ACC112 (cell line): ENCODE measurements around the gene KDM6B.
"Not testable (repeated sequence)": the region's sequence is repeated elsewhere in the genome, so short reads cannot be mapped to it uniquely, and the experiment has no call there.

ENCODE experiments used
- H2AFZ ChIP-seq: fragments of 200-600 bp; sonication (generic); one replicate; pipeline ENCODE4 v1.6.0; 2017; ENCODE audit warnings: antibody characterized with exemption, low read length; ENCODE audit not compliant: unreplicated experiment
- H3K27ac ChIP-seq: fragments of 200-600 bp; sonication (generic); 2 replicates; pipeline ENCODE4 v1.5.1; 2014; ENCODE audit warnings: low read depth, mild to moderate bottlenecking, antibody characterized with exemption, low read length, moderate library complexity
- H3K27me3 ChIP-seq: fragments of 200-600 bp; sonication (generic); 2 replicates; pipeline ENCODE4 v1.6.1; 2014; ENCODE audit warnings: mild to moderate bottlenecking, antibody characterized with exemption, low read length, moderate library complexity, mixed read lengths; ENCODE audit not compliant: insufficient read depth
- H3K36me3 ChIP-seq: fragments of 200-600 bp; sonication (generic); 2 replicates; pipeline ENCODE4 v1.6.1; 2016; ENCODE audit warnings: mild to moderate bottlenecking, antibody characterized with exemption, low read length, moderate library complexity, mixed read lengths; ENCODE audit not compliant: insufficient read depth
- H3K4me1 ChIP-seq: fragments of 200-600 bp; sonication (generic); one replicate; pipeline ENCODE4 v1.6.1; 2016; ENCODE audit warnings: low read length, mixed read lengths; ENCODE audit not compliant: insufficient read depth, unreplicated experiment, control insufficient read depth
- H3K4me3 ChIP-seq: fragments of 200-600 bp; sonication (generic); 2 replicates; pipeline ENCODE4 v1.5.1; 2014; ENCODE audit warnings: mild to moderate bottlenecking, low read depth, low read length
- H3K79me2 ChIP-seq: fragments of 200-600 bp; sonication (generic); one replicate; pipeline ENCODE4 v1.6.0; 2016; ENCODE audit warnings: low read length; ENCODE audit not compliant: control insufficient read depth, unreplicated experiment, insufficient read depth

The KDM6B gene

DNA sequence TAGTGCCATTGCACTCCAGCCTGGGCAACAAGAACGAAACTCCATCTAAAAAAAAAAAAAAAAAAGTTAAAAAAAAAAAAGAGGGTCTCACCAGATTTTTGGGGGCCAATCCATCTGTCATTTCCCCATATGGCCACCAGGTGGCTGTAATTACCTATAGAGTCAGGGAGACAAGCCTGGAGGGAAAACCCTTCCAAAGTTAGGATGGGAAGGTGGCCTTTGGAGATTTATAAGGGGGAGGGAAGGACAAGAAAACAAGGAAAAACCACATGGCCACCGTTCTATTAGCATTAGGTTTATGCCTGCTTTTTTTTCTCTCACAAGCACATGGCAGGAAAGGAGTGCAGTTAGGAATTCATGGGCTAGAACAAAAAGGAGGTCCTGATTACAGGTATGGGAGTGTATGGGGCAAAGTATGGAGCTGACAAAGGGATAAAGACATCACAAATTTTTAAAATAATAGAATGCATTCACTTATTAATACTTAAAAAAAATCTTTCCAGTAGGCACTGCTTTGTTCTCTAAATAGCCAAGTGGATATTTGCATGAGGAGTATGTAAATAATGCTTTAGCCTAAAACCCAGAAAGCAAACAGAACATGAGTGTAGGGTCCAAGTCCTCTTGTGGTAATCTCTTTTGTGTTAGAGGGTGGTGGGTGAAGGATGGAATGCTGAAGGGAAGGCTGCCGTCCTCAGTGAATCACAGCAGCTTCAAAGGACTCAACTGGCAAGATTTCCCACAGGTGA lies 28.8 kb downstream of the KDM6B start:
- H3K4me1 ChIP-seq = peaks cover 12% of the 10 kb centered on the region
- H3K4me3 ChIP-seq = no peak overlapping the region
- no peaks in the 10 kb centered on the region for H3K27me3 ChIP-seq
- no peak overlapping the region for H3K27ac ChIP-seq
- H3K36me3 ChIP-seq = peaks cover 17% of the 10 kb centered on the region
- H2AFZ ChIP-seq = no peak overlapping the region
- H3K79me2 ChIP-seq = peaks cover 12% of the 10 kb centered on the region

DNA sequence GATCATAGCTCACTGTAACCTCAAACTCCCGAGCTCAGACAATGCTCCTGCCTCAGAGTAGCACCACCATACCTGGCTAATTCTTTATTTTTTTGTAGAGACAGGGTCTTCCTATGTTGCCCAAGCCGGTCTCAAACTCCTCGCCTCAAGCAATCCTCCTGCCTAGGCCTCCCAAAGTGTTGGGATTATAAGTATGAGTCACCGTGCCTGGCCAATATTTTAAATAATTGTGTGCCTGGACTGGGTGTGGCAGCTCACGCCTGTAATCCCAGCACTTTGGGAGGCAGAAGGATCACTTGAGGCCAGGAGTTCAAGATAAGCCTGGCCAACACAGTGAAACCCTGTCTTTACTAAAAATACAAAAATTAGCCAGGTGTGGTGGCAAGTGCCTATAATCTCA lies 30.4 kb downstream of the KDM6B start:
- H3K27ac ChIP-seq, H3K4me1 ChIP-seq, H3K4me3 ChIP-seq, H3K79me2 ChIP-seq, H2AFZ ChIP-seq, H3K27me3 ChIP-seq: not testable (repeated sequence)
- peaks cover 23% of the 10 kb centered on the region for H3K36me3 ChIP-seq

DNA sequence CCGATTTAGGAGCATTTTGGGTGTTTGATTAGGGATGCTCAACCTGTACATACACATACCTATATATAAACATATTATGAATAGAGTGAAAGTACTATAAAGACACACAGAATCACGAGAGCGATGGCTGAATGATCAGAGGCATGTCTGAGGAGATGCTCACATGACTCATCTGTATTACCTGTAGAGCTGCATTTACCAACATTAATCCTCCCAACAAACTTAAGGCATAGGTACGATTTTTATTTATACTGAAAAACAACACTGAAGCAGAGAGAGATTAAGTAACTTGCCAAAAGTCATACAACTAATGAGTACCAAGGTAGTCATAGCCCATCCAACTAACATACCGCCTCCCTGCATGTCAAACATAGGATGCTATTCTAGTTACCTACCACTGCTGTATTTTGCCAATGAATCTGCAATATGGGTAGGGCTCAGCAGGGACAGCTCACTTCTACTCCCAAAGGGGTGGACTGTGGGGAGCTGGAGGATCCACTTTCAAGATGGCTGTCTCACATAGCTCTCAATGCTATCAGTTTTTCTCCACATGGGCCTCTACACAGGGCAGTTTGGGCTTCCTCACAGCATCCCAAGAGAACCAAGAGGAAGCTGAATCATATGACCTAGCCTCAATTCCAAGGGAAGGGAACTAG lies 31.1 kb downstream of the KDM6B start:
- H3K36me3 ChIP-seq = peaks cover 23% of the 10 kb centered on the region
- no peaks in the 10 kb centered on the region for H3K79me2 ChIP-seq
- no peak overlapping the region for H3K27ac ChIP-seq
- H3K27me3 ChIP-seq = no peaks in the 10 kb centered on the region
- no peak overlapping the region for H2AFZ ChIP-seq
- H3K4me1 ChIP-seq = peaks cover 4% of the 10 kb centered on the region
- H3K4me3 ChIP-seq = no peak overlapping the region

DNA sequence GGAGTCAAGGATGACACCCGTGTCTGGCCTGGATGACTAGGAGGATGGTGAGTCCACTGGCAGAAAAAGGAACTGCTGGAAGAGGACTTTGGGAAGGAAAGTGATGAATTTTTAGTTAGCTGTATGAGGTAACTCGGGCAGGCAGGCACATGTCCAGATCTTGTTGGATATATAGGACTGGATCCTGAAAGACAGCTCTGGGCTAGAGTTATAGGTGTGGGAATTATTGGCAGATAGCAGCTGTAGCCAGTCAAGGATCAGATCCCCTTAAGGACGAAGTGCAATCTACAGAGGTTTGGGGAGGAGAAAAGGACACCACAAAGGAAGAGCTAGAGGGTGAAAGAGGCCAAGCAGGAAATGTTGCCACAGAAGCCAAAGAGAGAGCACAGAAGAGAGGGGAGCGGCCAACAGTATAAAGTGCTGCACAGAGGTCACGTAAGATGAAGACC lies 33.9 kb downstream of the KDM6B start:
- H3K27ac ChIP-seq = no peak overlapping the region
- no peak overlapping the region for H3K4me3 ChIP-seq
- H3K79me2 ChIP-seq = no peaks in the 10 kb centered on the region
- peaks cover 27% of the 10 kb centered on the region for H3K36me3 ChIP-seq
- H2AFZ ChIP-seq = no peak overlapping the region
- H3K4me1 ChIP-seq = peaks cover 4% of the 10 kb centered on the region
- no peaks in the 10 kb centered on the region for H3K27me3 ChIP-seq

DNA sequence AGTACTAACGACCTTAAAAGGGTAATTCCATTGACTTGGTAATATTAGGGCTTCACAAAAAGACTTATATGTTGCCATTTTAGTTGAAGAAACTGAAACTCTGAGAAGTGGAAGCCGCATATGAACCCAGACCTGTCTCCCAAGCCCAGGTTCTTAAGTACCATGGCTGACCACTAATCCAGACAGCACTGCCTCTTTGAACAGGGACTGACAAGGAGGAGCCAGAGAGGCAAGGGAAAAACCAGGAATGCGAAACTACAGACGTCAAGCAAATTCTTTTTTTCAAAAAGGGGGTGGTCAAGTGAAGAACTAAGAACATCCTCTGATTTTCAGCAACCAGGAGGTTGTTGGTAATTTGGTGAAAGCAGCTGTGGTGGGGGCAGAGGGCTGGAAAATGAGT lies 39.0 kb downstream of the KDM6B start:
- no peaks in the 10 kb centered on the region for H3K27me3 ChIP-seq
- H3K4me3 ChIP-seq = no peak overlapping the region
- peaks cover 10% of the 10 kb centered on the region for H3K36me3 ChIP-seq
- H3K27ac ChIP-seq = no peak overlapping the region
- no peak overlapping the region for H2AFZ ChIP-seq
- no peaks in the 10 kb centered on the region for H3K4me1 ChIP-seq
- no peaks in the 10 kb centered on the region for H3K79me2 ChIP-seq

DNA sequence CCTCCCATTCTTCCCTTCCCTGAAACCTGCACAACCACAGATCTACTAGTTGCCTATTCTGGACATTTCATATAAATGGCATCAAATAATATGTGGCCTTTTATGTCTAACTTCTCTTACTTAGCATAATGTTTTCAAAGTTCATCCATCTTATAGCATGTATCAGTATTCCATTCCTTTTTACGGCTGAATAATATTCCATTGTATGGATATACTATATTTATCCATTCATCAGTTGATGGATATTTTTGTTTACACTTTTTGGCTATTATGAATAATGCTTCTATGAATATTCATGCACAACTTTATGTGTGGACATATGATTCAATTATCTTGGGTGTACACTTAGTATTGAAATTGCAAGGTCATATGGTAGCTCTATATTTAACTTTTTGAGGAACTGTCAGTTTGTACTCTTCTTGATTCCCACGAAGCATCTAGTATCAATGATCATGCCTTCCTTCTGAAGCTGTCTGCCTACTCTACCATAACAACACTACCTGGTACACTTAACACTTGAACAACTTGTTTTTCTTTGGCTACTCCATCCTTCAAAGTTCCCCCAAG lies 41.9 kb downstream of the KDM6B start:
- no peak overlapping the region for H3K4me3 ChIP-seq
- no peaks in the 10 kb centered on the region for H3K27me3 ChIP-seq
- no peak overlapping the region for H2AFZ ChIP-seq
- H3K4me1 ChIP-seq = peaks cover 4% of the 10 kb centered on the region
- H3K36me3 ChIP-seq = peaks cover 10% of the 10 kb centered on the region
- H3K79me2 ChIP-seq = no peaks in the 10 kb centered on the region
- no peak overlapping the region for H3K27ac ChIP-seq

DNA sequence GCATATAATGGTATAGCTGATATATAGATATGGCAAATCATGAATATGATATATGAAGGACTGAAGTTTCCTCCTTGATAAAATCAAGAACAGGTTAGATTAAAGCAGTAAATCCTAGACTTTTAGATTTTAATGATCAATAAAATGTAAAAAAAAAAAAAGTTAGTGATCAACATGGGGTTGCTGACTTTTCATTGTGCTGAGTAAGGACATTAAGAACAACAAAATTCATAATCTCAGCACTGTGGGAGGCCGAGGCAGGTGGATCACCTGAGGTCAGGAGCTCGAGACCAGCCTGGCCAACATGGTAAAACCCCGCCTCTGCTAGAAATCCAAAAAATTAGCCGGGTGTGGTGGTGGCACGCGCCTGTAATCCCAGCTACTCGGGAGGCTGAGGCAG lies 44.2 kb downstream of the KDM6B start:
- no peaks in the 10 kb centered on the region for H3K27me3 ChIP-seq
- no peaks in the 10 kb centered on the region for H3K79me2 ChIP-seq
- H3K36me3 ChIP-seq = peaks cover 6% of the 10 kb centered on the region; the same call in 1 of the 2 replicates
- H3K4me3 ChIP-seq = no peak overlapping the region
- peaks cover 26% of the 10 kb centered on the region for H3K4me1 ChIP-seq
- H2AFZ ChIP-seq = no peak overlapping the region
- no peak overlapping the region for H3K27ac ChIP-seq

DNA sequence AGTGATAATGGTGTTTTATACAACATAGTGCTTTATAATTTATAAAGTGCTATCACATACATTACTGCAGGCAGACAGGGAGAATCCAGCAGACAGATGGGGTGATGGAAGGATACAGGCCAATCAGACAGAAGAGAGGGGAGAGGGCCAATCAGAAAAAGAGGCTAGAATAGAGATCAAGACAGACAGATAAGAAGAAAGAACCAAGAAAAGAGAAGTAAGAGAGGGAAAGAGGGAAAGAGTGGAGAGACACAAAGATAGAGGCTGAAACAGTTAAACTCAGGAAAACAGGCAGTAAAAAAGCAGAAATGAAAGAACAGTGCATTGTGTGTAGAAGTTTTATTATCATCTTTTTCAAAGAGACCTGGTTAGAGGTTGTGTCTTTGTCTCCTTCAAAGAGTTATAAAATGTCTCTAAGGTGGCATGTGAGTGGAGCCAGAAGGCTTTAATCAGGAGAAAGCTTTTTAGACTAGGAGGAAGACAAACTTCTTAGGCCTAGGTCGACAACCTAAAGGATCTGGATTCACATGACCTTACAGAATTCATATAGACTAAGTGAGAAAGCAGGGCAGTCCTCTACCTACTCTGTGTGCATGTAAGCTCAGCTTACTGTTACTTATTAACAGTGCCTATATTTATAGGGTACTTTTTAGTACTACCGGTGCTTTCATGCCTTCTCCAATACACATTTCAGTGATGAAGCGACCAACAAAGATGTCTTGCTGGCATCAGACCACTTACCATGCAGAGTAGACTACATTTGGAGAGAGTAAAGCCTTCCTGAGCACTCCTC lies 46.3 kb downstream of the KDM6B start:
- peaks cover 32% of the 10 kb centered on the region for H3K4me1 ChIP-seq
- H3K36me3 ChIP-seq = peaks cover 6% of the 10 kb centered on the region; the same call in 1 of the 2 replicates
- no peak overlapping the region for H3K27ac ChIP-seq
- H2AFZ ChIP-seq = no peak overlapping the region
- no peaks in the 10 kb centered on the region for H3K79me2 ChIP-seq
- no peak overlapping the region for H3K4me3 ChIP-seq
- no peaks in the 10 kb centered on the region for H3K27me3 ChIP-seq

DNA sequence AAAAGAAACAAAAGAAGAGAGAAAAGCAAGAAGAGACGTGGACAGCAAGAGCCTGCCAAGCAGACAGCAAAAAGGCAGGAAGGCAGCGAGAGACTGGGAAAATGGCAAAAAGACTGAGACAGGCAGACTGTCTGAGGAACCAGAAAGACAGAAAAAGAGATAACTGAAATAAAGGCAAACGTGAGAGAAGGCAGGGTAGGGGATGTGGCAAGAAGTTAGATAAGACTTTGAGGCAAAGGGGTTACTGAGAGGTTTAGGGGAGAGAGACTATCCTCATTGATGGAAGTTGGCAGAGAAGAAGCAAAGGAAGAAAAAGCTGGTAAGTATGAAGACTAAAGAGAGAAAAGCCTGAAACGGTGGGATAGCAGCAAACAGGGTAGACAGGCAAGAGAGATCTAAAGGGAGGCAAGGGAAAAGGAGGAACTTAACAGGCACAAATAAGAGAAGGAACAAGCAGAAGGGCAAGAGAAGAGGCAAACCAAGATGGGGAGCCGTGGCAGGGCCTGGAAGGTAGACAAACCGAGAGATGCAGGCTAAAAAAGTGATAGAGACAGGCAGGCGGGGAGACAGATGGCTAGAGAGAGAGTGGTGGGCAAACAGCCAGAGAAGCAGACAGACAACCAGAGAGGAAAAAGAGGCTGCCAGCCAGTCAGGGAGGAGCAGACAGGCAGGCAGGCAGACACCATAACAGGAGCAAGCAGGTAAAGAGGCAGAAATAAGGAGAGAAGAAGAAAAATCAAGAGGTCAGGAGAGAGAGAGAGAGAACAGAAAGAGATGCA lies 47.4 kb downstream of the KDM6B start:
- no peak overlapping the region for H2AFZ ChIP-seq
- H3K4me3 ChIP-seq = no peak overlapping the region
- peaks cover 32% of the 10 kb centered on the region for H3K4me1 ChIP-seq
- H3K79me2 ChIP-seq = peaks cover 9% of the 10 kb centered on the region
- 0 out of 2 replicates have a peak, but pooled peaks cover 6% of the 10 kb centered on the region for H3K36me3 ChIP-seq
- no peak overlapping the region for H3K27ac ChIP-seq
- no peaks in the 10 kb centered on the region for H3K27me3 ChIP-seq

DNA sequence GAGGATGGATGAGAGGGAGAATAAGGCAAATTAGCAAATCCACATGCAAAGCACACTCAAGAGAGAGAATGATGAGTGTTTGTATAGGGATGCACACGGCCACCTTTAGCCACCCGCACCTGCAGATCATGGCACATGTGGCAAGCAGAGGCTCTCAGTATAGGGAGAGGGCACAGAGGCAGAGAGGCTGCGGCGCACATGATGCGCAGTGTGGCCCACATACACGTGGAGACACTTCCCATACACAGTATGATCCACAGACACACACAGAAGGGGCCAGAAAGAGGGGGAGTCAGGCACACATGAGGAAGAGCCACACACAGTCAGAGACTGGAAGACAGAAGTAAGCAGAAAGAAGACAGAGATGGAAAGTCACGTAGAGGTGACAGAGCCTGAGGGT lies 48.1 kb downstream of the KDM6B start:
- Histone ChIP-seq H3K36me3 (0 out of 2 replicates have a peak, but pooled peaks cover 6% of the 10 kb centered on the region), H3K27ac (no peak overlapping the region), H3K27me3 (no peaks in the 10 kb centered on the region), H2AFZ (no peak overlapping the region), H3K79me2 (peaks cover 9% of the 10 kb centered on the region), H3K4me3 (no peak overlapping the region), H3K4me1 (peaks cover 32% of the 10 kb centered on the region)
